ENCODE data around the gene NSF.

GRCh38 chr17:46738544-46738943 lies 148.1 kb downstream of the NSF start:
- TF ChIP-seq POU6F1 (CRISPR knock-in tag; IDR thresholded peaks at IDR 0.05; ENCODE audit: borderline replicate concordance, low read depth) (no peak), CSDC2 (CRISPR knock-in tag; IDR thresholded peaks at IDR 0.05) (no peak), ZFP3 (CRISPR knock-in tag; IDR thresholded peaks at IDR 0.05) (no peak), TSHZ2 (CRISPR knock-in tag; IDR thresholded peaks at IDR 0.05) (no peak), ZFP30 (CRISPR knock-in tag; IDR thresholded peaks at IDR 0.05) (no peak), ZNF565 (CRISPR knock-in tag; conservative IDR thresholded peaks at IDR 0.05; ENCODE audit: low read depth) (no peak), CSRNP3 (CRISPR knock-in tag; IDR thresholded peaks at IDR 0.05) (no peak), RARB (CRISPR knock-in tag; IDR thresholded peaks at IDR 0.05) (no peak), CREB5 (CRISPR knock-in tag; IDR thresholded peaks at IDR 0.05; ENCODE audit: low read depth) (no peak)
